Heart right ventricle (tissue), 16 donors: ENCODE results near the gene NPR1. TPM values are rescaled to one million over a fixed set of nuclear protein-coding genes. Genes with fewer than 3 reads are reported as not detected.

Experiments used
- ATAC-seq, 8 donors: fragments of 200-7000 bp; cut with Tn5 transposase; one replicate each; pipeline ENCODE4 v1.9.1; 2020; ENCODE audit warnings: mild to moderate bottlenecking in 8 of 8, moderate library complexity in 8 of 8, moderate number of reproducible peaks in 1 of 8
- DNase-seq, 2 donors: peaks; one replicate each; pipeline ENCODE4 v3.0.0-alpha.2; 2020
- H3K27ac ChIP-seq, 10 donors: fragments of 200-600 bp; sonication (generic) in 2 of 10; one replicate each; pipeline versions ENCODE4 v1.5.0 to v1.8.0; 2020 to 2022; ENCODE audit warnings: mild to moderate bottlenecking in 3 of 10
- H3K27me3 ChIP-seq, 7 donors: fragments of 200-600 bp; one replicate each; pipeline ENCODE4 v1.8.0; 2021 to 2022; ENCODE audit warnings: mild to moderate bottlenecking in 2 of 7
- H3K36me3 ChIP-seq, 9 donors: fragments of 200-600 bp; sonication (generic) in 1 of 9; one replicate each; pipeline versions ENCODE4 v1.5.0 to v1.8.0; 2020 to 2022; ENCODE audit warnings: mild to moderate bottlenecking in 2 of 9
- H3K4me1 ChIP-seq, 9 donors: fragments of 200-600 bp; sonication (generic) in 1 of 9; one replicate each; pipeline versions ENCODE4 v1.5.0 to v1.8.0; 2020 to 2022; ENCODE audit warnings: mild to moderate bottlenecking in 4 of 9
- H3K4me3 ChIP-seq, 10 donors: fragments of 200-600 bp; sonication (generic) in 2 of 10; one replicate each; pipeline versions ENCODE4 v1.5.0 to v1.8.0; 2020 to 2022; ENCODE audit warnings: mild to moderate bottlenecking in 7 of 10, moderate library complexity in 2 of 10
- H3K9me3 ChIP-seq, 11 donors: fragments of 200-600 bp in 10 of 11; sonication (generic) in 2 of 11; one replicate each; pipeline versions ENCODE4 v1.5.0 to v1.8.0; 2013 to 2022; ENCODE audit warnings: mild to moderate bottlenecking in 2 of 11, control low read depth in 1 of 11, moderate library complexity in 1 of 11
- CTCF ChIP-seq, 9 donors: fragments of 200-600 bp; sonication (generic) in 2 of 9; IDR thresholded peaks; one replicate each; pipeline versions ENCODE4 v1.5.0 to v1.8.0; 2021 to 2022; ENCODE audit warnings: antibody characterized with exemption in 9 of 9, mild to moderate bottlenecking in 5 of 9, moderate library complexity in 1 of 9
- WGBS, 2 donors: extraction: QIAGEN DNeasy Blood & Tissue Kit; methylation state at CpG; one replicate each; pipeline ENCODE4 v1.1.7; 2013; ENCODE audit warnings: inconsistent platforms in 1 of 2; 5-methylcytosine and 5-hydroxymethylcytosine counted together
- intact Hi-C, 10 donors: fragments of 100-400 bp; cut with DNase I; formaldehyde crosslinking; loops; one replicate each; pipeline versions ENCODE4 v1.11.1 to v1.14.2; 2022
- polyA plus RNA-seq, 2 donors: library from polyadenylated mRNA; stranded (reverse); fragments of 200-250 nt; gene quantifications; one replicate each; pipeline ENCODE4 v1.2.3, GENCODE V29; 2013
- total RNA-seq, 10 donors: library from RNA; stranded (reverse); fragmentation: NEBNext Ultra II Directional in 3 of 10; extraction: Animal tissue kit (Norgen Biotek cat#: 25700) in 3 of 10; gene quantifications; one replicate each; pipeline versions ENCODE4 v1.2.1 to v1.2.4, GENCODE V29; 2021 to 2023
- donor health status: Arrhythmogenic right ventricular cardiomyopathy.
- donor health status: ischemic (EF 13 %, LVEDD 7.1; RV severe dilation, severe dysfunction).
- donor health status: healthy with polysubstance abuse.
- donor health status: DM: no; HTN: yes; CAD: no.
- donor health status: DM: no; HTN: no; CAD: no.
- donor health status: ischemic (EF 25% LVEDD 6.9; RV normal size, moderate dysfunction).
- donor health status: ischemic (EF 25% LVEDD 5.7; RV mildly dilated, moderate dysfunction).
- donor health status: healthy.
- donor health status: DM: yes; HTN: yes; CAD: no.
- donor health status: Ischemic cardiomyopathy.
- donor health status: ischemic (EF 35%, LVEDD 5.7; RV mildly dilated, moderate dysfunction).
- donor health status: nonischemic (EF 11% LVEDD 7.7; RV severe dilation, severe dysfunction).
- donor health status: DM: yes; HTN: yes; CAD: no.
- donor health status: PGD.
- donor health status: ischemic (EF 29% LVEDD 5.4; RV normal size, mild dysfunction).
- donor health status: nonischemic (EF 23%, LVEDD 6.1; RV moderate dilation, normal function).

Gene NPR1
- total and polyA plus RNA-seq, 12 donors = 8.0 to 29.0 (median 10.9) TPM

GRCh38 chr1:153728305-153729066 lies 50.0 kb downstream of the NPR1 start:
- intact Hi-C loops = loop anchor here in 2 of 10 donors (1.0 to 2.0 kb wide), 2 partner anchors 20 to 21 kb away; no protein-coding TSS in a partner anchor
- DNase-seq (peak; percentile 44 to 51), ATAC-seq (peak in 7 of 8 donors; percentile 16 to 42 (median 19))
- Histone ChIP-seq H3K4me1 (peaks cover 0 to 38% (median 31%) of the 10 kb centered on the region in 9 donors), H3K27me3 (no peaks in the 10 kb centered on the region), H3K9me3 (no peaks in the 10 kb centered on the region), H3K36me3 (peaks cover 0 to 9% (median 0%) of the 10 kb centered on the region in 9 donors), H3K4me3 (peak overlapping the region; percentile 48 to 92 (median 78)), H3K27ac (peak overlapping the region; percentile 96 to 100 (median 99))
- 0 to 2% methylated on average over 18 to 19 of the region's 19 CpGs for WGBS, 2 donors
- peak in 1 of 9 donors; percentile 4 for TF ChIP-seq CTCF (IDR thresholded peaks at IDR 0.05)

GRCh38 chr1:153730468-153730988 lies 52.0 kb downstream of the NPR1 start:
- Histone ChIP-seq H3K27ac (peak overlapping the region in 9 of 10 donors; percentile 8 to 100 (median 99)), H3K4me3 (no peak overlapping the region), H3K36me3 (peaks cover 0 to 11% (median 0%) of the 10 kb centered on the region in 9 donors), H3K27me3 (no peaks in the 10 kb centered on the region), H3K4me1 (peaks cover 0 to 53% (median 34%) of the 10 kb centered on the region in 9 donors), H3K9me3 (no peaks in the 10 kb centered on the region)
- intact Hi-C loops = loop anchor here in 1 of 10 donors (2.0 kb wide), 1 partner anchor 18 kb away; no protein-coding TSS in a partner anchor
- TF ChIP-seq CTCF (IDR thresholded peaks at IDR 0.05) = no peak
- ATAC-seq (no peak), DNase-seq (no peak)
- WGBS, 2 donors = 54 to 59% methylated on average over 5 of the region's 5 CpGs

- H3K4me3 ChIP-seq = no peak overlapping the region
- ATAC-seq = peak in 2 of 8 donors; percentile 38 to 64
- DNase-seq = no peak
- no peaks in the 10 kb centered on the region for H3K27me3 ChIP-seq
- intact Hi-C loops = no loop called here
- TF ChIP-seq CTCF (IDR thresholded peaks at IDR 0.05) = no peak
- H3K4me1 ChIP-seq = peaks cover 0 to 46% (median 25%) of the 10 kb centered on the region in 9 donors
- peak overlapping the region in 4 of 10 donors; percentile 38 to 74 (median 48) for H3K27ac ChIP-seq
- peaks cover 0 to 31% (median 0%) of the 10 kb centered on the region in 9 donors for H3K36me3 ChIP-seq
- H3K9me3 ChIP-seq = no peaks in the 10 kb centered on the region
- 35 to 40% methylated on average over 1 of the region's 1 CpG for WGBS, 2 donors
Observed at GRCh38 chr1:153733970-153734369, 55.5 kb downstream of the NPR1 start.

GRCh38 chr1:153734396-153735089 lies 56.1 kb downstream of the NPR1 start:
- 87 to 88% methylated on average over 3 of the region's 3 CpGs for WGBS, 2 donors
- Histone ChIP-seq H3K9me3 (no peaks in the 10 kb centered on the region), H3K4me1 (peaks cover 0 to 41% (median 21%) of the 10 kb centered on the region in 9 donors), H3K36me3 (peaks cover 0 to 37% (median 0%) of the 10 kb centered on the region in 9 donors), H3K4me3 (no peak overlapping the region), H3K27ac (peak overlapping the region in 6 of 10 donors; percentile 11 to 74 (median 43)), H3K27me3 (no peaks in the 10 kb centered on the region)
- no peak for TF ChIP-seq CTCF (IDR thresholded peaks at IDR 0.05)
- ATAC-seq (peak in 2 of 8 donors; percentile 18 to 26), DNase-seq (no peak)
- intact Hi-C loops = no loop called here
